Activated T-cell treated with anti-CD3 and anti-CD28 coated beads, Interleukin-2, amount 50 U/mL, for 72 hours (primary cell): ENCODE results near the gene SCGB1C2. TPM values are rescaled to one million over a fixed set of nuclear protein-coding genes. Genes with fewer than 3 reads are reported as not detected.
A peak's percentile ranks its signal among the peaks of the same experiment; 100 is the strongest.

Experiments used
- ATAC-seq, 2 donors: fragments of 150-1000 bp; cut with Tn5 transposase; replicated peaks in 1 of 2; 2 replicates each; pipeline ENCODE4 v1.10.0; 2021; ENCODE audit warnings: moderate library complexity in 2 of 2, mild to moderate bottlenecking in 1 of 2
- DNase-seq, 2 donors: peaks; one replicate each; pipeline ENCODE4 v3.0.0; 2021 to 2022; ENCODE audit warnings: mixed read lengths in 1 of 2
- H3K27ac Mint-ChIP-seq: one replicate; pipeline ENCODE4 v1.8.0; 2022; ENCODE audit warnings: mild to moderate bottlenecking, moderate library complexity, mixed read lengths
- H3K27me3 Mint-ChIP-seq: one replicate; pipeline ENCODE4 v1.8.0; 2022; ENCODE audit warnings: low read depth, mixed read lengths
- H3K36me3 Mint-ChIP-seq, 2 donors: one replicate each; pipeline ENCODE4 v1.8.0; 2022; ENCODE audit warnings: mixed read lengths in 2 of 2, mild to moderate bottlenecking in 1 of 2; ENCODE audit not compliant: insufficient read depth in 2 of 2
- H3K4me1 Mint-ChIP-seq: one replicate; pipeline ENCODE4 v1.8.0; 2022; ENCODE audit warnings: low read depth, mixed read lengths
- H3K4me3 Mint-ChIP-seq, 2 donors: one replicate each; pipeline ENCODE4 v1.8.0; 2022; ENCODE audit warnings: mild to moderate bottlenecking in 2 of 2, mixed read lengths in 2 of 2, moderate library complexity in 2 of 2
- H3K9me3 Mint-ChIP-seq, 2 donors: one replicate each; pipeline ENCODE4 v1.8.0; 2022; ENCODE audit warnings: mixed read lengths in 2 of 2
- total RNA-seq, 2 donors: library from RNA; stranded (reverse); gene quantifications; one replicate each; pipeline ENCODE4 v1.2.3, GENCODE V29; 2022

Gene SCGB1C2
- total RNA-seq, 2 donors from 2014 or later: not detected

DNA sequence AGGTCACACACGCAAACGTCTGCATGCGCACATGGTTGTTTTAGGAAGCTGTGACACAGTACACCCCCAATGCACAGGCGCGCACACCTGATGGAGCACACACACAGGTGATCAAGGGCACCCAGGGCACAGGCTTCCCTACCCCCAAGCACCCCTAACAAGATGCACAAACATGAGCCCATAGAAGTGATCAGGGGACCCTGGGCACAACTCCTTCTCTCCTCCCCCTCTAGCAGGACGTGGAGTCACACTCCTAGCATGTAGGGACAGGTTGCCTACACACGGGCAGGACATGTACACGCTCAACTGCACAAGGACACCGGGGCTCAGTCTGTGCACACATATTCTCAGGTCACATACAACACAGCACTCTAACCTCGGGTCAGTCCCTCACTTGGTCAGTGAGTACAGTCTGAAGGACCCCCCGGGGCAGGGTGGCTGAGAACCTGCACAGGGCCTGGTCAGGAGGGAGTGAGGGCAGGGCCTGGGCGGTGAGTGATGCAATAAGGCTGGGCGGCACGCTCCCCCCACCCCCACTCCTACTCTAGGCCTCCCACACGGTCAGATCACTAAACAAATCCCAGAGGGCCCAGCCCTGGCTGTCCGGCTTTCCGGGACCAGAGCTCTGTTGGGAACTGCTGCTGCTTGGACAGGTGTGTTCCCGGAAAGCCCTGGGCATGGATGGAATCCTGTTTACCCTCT, 44.8 kb downstream of the SCGB1C2 start:
- DNase-seq: no peak
- H3K4me3 Mint-ChIP-seq: peak overlapping the region; percentile 34 to 56
- H3K4me1 Mint-ChIP-seq: peaks cover 13% of the 10 kb centered on the region
- ATAC-seq: no peak
- no peaks in the 10 kb centered on the region for H3K9me3 Mint-ChIP-seq
- H3K36me3 Mint-ChIP-seq: no peaks in the 10 kb centered on the region
- no peak overlapping the region for H3K27ac Mint-ChIP-seq
- peaks cover 51% of the 10 kb centered on the region for H3K27me3 Mint-ChIP-seq

- no peak for DNase-seq
- Mint-ChIP-seq H3K4me3 (no peak overlapping the region), H3K36me3 (no peaks in the 10 kb centered on the region), H3K9me3 (no peaks in the 10 kb centered on the region), H3K27ac (no peak overlapping the region), H3K27me3 (peaks cover 44% of the 10 kb centered on the region), H3K4me1 (peaks cover 13% of the 10 kb centered on the region)
- no peak for ATAC-seq
Measured at GRCh38 chr17:183021-183420, 45.7 kb downstream of the SCGB1C2 start.

- Mint-ChIP-seq H3K4me3 (peak overlapping the region; percentile 53 to 76), H3K4me1 (peaks cover 19% of the 10 kb centered on the region), H3K27me3 (peaks cover 42% of the 10 kb centered on the region), H3K9me3 (no peaks in the 10 kb centered on the region), H3K36me3 (no peaks in the 10 kb centered on the region), H3K27ac (no peak overlapping the region)
- DNase-seq (peak; percentile 26 to 32), ATAC-seq (no peak)
Measured at GRCh38 chr17:185445-186138, 48.2 kb downstream of the SCGB1C2 start.

DNA sequence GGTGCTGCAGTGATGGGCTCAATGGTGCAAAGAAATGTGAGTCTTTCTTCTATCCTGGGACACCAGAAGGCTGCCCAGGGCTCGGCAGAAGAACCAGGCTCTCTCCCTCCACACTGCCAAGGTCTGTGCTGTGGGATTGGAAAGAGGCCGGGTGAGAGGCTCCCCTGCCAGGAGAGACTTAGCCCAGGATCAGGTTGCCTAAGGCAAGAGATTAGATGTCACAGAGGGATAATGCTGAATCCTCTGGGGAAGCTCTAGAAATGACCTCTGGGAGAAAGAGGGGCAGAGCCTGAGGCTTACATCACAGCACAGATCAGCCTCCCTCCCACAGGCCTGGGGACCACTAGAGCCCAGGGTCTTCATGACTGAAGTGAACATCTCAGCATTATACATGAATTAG, 49.8 kb downstream of the SCGB1C2 start:
- H3K27me3 Mint-ChIP-seq: peaks cover 37% of the 10 kb centered on the region
- no peak overlapping the region for H3K27ac Mint-ChIP-seq
- ATAC-seq (no peak), DNase-seq (no peak)
- peaks cover 16% of the 10 kb centered on the region for H3K4me1 Mint-ChIP-seq
- H3K4me3 Mint-ChIP-seq: no peak overlapping the region
- no peaks in the 10 kb centered on the region for H3K36me3 Mint-ChIP-seq
- no peaks in the 10 kb centered on the region for H3K9me3 Mint-ChIP-seq

Other genes with a start within 250 kb of the SCGB1C2 start
- gene DOC2B, start 44.1 kb downstream of the SCGB1C2 start, total RNA-seq: under 1 TPM; 0.12 to 0.25 TPM
- 1 to 10 TPM; 3.5 to 7.2 TPM for gene RPH3AL, start 215.2 kb downstream of the SCGB1C2 start, total RNA-seq